Activated effector memory CD4-positive, alpha-beta T cell treated with anti-CD3 and anti-CD28 coated beads, Interleukin-2, amount 50 U/mL, for 16 hours (primary cell): ENCODE measurements around the gene MEGF11.

Experiments used
- DNase-seq: peaks from one replicate; pipeline ENCODE4 v3.0.0-alpha.2; 2020

The MEGF11 gene

GRCh38 chr15:66237513-66238235 is 15.9 kb downstream of the MEGF11 start:
- no peak for DNase-seq

GRCh38 chr15:66236806-66237375 is 16.7 kb downstream of the MEGF11 start:
- no peak for DNase-seq

GRCh38 chr15:66235866-66236265 is 17.7 kb downstream of the MEGF11 start:
- no peak for DNase-seq

- no peak for DNase-seq
These were observed 18.8 kb downstream of the MEGF11 start for GRCh38 chr15:66234798-66235197.

- DNase-seq = no peak
These were observed 19.8 kb downstream of the MEGF11 start for GRCh38 chr15:66233487-66234415.

GRCh38 chr15:66232267-66232625 is 21.3 kb downstream of the MEGF11 start:
- no peak for DNase-seq

GRCh38 chr15:66231394-66232266 is 21.9 kb downstream of the MEGF11 start:
- no peak for DNase-seq

GRCh38 chr15:66229790-66230465 is 23.6 kb downstream of the MEGF11 start:
- no peak for DNase-seq

GRCh38 chr15:66228807-66229735 is 24.5 kb downstream of the MEGF11 start:
- peak; percentile 47 for DNase-seq

- DNase-seq = peak; percentile 34
These were observed 26.8 kb downstream of the MEGF11 start for GRCh38 chr15:66226736-66227135.

GRCh38 chr15:66225656-66226274 is 27.8 kb downstream of the MEGF11 start:
- peak; percentile 48 for DNase-seq

- peak; percentile 9 for DNase-seq
These were observed 28.6 kb downstream of the MEGF11 start for GRCh38 chr15:66224946-66225345.

GRCh38 chr15:66222273-66223198 is 31.0 kb downstream of the MEGF11 start:
- peak; percentile 8 for DNase-seq

- peak; percentile 30 for DNase-seq
These were observed 32.4 kb downstream of the MEGF11 start for GRCh38 chr15:66221126-66221525.

GRCh38 chr15:66220601-66221000 is 32.9 kb downstream of the MEGF11 start:
- DNase-seq = peak; percentile 19

GRCh38 chr15:66219339-66219738 is 34.2 kb downstream of the MEGF11 start:
- no peak for DNase-seq

- no peak for DNase-seq
These were observed 36.7 kb downstream of the MEGF11 start for GRCh38 chr15:66216806-66217205.

GRCh38 chr15:66215811-66216210 is 37.7 kb downstream of the MEGF11 start:
- no peak for DNase-seq

GRCh38 chr15:66214246-66214645 is 39.3 kb downstream of the MEGF11 start:
- DNase-seq = no peak
